GM19240 (cell line): ENCODE results near the gene MFF.
A peak's percentile ranks its signal among the peaks of the same experiment; 100 is the strongest.
"Not testable (repeated sequence)": the region's sequence is repeated elsewhere in the genome, so short reads cannot be mapped to it uniquely, and the experiment has no call there.

Experiments used
- DNase-seq: peaks from one replicate; pipeline ENCODE4 v3.0.0; 2011; ENCODE audit warnings: low spot score; ENCODE audit not compliant: insufficient read length

MFF gene

DNA sequence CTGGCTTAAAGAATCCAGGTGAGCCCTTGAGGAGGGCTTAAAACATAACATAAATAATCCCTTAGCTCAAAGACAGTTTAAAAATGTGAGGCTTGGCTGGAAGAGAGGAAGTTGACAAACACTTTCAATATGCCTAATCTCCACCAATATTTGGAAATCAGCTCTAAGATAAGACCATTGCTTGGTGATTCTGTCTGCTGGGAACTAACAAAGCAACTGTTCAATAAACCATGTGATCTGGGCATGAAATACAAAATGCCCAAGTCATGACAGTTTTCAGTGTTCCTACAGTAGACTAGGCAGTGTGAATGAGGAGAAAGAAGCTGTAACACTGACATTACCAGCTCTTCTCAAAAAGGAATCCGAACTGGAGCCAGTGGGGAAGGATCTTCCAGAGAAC lies 10.7 kb downstream of the MFF start:
- DNase-seq, result no peak

DNA sequence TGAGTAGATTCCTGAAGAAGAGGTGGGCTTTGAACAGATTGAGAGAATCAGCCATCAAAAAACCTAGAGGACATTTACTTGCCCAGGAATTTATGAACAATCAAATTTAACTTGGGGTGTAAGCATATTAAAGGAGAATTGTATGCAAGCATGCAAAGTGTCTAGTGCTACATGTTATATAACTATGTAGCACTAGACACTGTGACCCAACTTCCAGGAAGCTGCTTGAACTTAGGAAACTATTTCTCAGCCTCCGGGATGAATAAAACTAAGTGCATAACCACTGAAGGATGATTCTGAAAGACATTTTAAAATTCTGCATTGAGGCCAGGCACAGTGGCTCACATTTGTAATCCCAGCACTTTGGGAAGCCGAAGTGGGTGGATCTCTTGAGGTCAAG lies 12.4 kb downstream of the MFF start:
- DNase-seq, result no peak

DNA sequence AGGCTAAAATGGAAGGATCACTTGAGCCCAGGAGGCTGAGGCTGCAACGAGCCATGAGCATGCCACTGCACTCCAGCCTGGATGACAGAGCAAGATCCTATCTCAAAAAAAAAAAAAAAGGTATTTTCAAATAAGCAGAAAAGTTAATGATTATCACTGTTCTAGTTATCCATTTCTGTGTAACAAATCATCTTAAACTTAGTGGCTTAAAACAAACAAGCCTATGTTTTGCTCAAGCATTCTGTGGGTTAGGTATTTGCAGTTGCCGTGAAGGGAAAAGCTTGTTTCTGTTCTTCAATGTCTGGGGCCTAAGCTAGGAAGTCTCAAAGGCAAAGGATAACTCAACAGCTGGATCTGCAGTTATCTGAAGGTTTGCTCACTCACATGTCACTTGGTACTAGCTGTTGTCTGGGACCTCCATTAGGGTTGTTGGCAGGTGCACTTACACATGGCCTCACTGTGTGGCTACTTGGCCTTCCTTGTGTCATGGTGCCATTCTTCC lies 14.1 kb downstream of the MFF start:
- DNase-seq, result no peak

DNA sequence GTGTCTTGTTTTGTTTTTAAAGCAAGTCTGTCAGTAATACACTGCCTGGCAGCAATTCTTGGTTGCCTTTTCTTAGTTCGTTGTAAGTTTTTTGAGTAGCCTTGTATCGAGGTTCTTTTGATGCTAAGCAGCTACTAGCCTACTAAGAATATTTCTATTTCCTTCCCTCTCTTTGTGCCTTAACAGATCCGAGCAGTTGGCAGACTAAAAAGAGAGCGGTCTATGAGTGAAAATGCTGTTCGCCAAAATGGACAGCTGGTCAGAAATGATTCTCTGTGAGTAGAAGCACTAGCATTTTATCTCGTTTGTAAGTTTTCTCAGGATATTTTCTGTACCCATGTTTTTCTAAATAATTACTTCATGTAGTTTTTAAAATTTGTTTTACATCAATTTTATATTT lies 15.1 kb downstream of the MFF start:
- DNase-seq, result no peak

DNA sequence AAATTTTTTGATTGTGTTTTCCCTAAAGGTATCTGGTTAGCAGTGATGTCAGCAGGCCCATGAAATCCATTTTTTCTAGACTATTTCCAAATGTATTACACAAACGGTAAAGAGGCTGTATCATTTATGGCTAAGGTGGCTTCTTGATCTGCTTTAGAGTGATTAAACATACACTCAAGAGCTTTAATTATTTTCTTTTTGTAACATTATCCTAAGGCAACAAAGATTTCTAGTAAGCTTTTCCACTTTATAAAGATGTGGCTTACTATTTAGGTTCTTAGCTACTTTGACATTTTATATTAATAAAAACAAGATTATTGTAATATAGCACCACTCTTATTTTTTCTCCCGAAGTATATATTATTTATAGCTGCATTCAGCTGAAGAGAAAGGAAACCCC lies 16.5 kb downstream of the MFF start:
- no peak for DNase-seq

DNA sequence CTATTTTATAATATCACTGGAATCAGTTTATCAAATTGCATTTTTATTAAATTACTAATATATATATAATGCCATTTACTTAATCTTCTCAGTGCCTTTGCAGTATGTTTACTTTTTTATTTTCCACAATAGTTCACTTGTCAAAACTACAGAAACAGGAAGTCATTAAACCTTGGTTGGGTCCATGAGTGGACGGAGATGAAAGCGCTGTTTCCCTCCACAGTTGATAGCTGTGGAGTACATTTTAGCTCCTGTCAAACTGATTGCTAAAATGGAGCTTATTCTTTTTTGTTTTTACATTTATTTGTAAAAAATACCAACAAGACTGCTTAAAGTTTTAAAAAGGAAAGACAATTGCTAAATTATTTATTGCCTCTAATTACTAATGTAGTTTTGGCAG lies 19.2 kb downstream of the MFF start:
- no peak for DNase-seq

DNA sequence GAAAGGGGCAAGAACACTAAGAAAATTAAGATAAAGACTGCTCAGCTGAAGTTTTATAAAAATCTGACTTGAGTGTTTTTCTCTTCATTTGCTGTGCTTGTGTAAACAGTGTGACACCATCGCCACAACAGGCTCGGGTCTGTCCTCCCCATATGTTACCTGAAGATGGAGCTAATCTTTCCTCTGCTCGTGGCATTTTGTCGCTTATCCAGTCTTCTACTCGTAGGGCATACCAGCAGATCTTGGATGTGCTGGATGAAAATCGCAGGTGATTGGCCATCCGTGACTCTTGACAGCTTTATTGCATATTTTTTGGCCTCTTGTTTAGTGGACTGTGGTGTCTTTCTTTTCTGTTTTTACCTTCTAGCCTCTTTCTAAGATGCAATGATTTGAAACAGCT lies 22.1 kb downstream of the MFF start:
- DNase-seq, result no peak

DNA sequence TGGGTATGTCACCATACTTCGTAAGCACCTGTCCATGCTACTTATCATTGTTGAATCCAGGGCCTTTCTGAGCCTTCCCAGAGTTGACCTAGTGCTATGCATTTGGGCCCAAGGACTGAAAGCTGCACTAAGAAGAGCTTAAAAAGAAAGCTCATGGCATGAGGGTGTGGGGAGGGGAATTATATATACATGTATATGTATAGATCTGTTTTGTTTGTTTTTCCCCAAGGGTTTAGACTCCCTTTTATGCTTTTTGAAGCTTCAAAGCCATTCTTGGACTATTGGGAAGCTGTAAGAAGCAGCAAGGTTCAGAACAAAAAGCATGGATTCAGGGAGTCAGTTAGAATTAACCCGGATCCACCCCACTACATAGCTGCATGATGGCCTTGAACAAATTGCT lies 23.3 kb downstream of the MFF start:
- DNase-seq, result no peak

DNA sequence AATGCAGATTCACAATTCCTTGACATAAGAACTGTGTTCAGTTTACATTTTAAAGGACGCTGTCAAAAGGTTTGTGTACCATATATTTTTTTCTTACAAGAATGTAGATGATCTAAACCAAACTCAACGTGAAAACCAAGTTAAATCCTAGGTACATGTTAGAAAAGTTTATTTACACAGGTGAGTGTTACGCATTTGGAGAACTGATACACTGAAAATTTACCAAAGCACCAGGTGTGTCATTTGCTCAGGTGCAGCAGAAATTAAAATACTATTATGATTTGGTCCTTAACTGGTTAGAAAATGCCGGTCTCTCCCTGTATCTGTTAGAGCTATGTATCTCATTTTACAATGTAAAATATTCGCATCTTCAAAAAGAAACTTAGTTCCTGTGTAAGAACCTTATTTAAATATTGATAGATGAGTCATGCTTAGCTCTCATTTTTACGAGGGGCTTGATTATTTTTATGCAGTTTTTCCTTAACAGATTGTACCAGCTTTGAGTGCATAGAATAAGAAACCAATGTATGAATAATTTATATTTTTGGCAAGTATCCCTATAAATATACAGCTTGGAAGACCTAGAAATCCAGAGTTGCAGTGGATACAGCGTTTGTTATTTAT lies 25.1 kb downstream of the MFF start:
- DNase-seq, result no peak

DNA sequence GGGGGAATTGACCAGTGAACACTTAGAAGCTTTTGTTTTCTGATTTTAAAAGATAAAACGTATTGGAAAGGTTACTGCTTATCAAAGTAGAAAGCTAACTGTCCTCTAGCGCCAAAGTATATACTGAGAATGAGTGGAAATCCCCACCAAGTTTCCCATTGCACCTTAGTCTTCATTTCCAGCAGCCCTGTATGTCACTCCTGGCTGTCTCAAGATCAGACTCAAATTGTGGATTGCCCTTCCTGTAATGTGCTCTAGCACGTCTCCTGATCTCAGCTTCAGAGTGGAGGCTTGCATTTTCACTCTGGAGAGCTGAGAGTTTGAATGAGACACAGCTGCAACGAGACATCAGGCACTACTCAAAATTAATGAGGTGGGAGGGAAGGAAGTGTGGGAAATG lies 26.6 kb downstream of the MFF start:
- peak; percentile 1 for DNase-seq

DNA sequence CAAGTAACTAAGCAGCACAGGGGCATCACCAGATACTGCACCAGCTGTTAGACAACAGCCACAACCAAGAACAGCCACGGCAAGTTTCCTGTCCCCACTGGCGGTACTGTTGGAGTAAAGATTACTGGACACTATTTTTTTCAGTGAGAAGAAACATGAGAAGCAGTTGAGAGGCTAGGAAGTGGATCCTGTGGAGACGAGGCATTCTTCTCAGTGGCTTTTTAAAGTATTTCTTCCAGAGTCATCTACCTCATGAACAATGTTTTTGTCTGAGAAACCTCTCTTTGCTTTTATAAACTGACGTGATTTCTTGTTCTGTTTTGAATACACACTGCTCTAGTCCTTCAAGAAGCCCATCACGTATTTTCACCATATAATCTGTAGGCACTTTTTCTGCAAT lies 35.3 kb downstream of the MFF start:
- DNase-seq, result no peak

DNA sequence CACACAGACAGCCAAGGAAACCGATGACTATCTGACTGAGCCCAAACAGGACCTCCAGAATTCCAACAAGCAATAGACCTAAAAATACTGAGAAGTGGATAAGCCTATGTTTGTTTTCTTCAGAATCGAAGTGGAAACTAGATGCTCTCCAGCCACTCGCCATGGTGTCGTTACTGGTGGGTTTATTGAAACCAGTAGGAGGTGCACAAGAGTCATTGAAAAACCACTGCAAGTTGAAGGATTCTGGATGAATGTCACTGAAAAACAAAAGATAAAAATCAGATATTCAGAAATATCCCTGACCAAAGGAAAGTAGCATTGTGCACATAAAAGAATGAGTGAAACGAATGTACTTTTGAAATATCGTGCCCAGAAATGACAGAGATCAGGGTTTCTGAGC lies 38.7 kb downstream of the MFF start:
- DNase-seq, result no peak

DNA sequence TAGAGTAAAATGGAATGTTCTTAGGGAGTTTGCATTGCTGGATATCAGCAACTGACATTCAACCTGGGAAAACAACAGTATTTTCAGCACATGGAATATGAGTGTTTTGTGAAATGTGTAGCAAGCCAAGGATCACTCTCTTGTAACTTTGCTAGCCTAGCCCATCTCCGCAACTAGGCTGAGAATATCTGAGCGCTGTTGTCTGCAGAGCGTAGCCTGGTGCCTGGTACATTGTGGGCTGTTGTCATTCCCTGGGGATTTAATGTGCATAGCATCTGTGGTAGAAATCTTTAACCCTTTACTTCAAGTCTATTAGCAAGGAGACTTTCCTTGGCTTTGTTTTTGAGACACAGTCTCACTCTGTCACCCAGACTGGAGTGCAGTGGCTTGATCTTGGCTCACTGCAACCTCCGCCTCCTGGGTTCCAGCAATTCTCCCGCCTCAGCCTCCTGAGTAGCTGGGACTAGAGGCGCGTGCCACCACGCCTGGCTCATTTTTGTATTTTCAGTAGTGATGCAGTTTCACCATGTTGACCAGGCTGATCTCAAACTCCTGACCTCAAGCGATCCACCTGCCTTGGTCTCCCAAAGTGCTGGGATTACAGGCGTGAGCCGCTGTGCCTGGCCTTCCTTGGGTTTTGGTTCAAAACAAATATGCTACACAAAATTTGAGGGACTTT lies 39.7 kb downstream of the MFF start:
- DNase-seq, result not testable (repeated sequence)

DNA sequence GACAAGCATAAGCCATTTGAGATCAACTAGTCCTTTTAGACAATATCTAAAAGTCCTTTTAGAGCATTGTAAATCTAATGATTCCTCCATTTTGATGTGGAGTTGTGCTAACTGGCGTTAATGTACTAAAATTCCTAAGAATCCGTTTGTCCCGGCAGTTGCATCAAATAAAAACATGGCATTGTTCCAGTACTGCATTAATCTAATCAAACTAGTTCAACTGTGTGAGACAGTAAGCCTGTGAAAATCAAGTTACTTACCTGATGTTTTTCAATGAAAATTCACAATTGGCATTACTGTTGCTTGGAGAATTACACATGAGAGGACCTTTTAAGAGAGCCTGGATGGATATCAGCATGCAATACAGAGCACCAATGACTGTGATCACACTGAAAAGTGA lies 40.8 kb downstream of the MFF start:
- no peak for DNase-seq

DNA sequence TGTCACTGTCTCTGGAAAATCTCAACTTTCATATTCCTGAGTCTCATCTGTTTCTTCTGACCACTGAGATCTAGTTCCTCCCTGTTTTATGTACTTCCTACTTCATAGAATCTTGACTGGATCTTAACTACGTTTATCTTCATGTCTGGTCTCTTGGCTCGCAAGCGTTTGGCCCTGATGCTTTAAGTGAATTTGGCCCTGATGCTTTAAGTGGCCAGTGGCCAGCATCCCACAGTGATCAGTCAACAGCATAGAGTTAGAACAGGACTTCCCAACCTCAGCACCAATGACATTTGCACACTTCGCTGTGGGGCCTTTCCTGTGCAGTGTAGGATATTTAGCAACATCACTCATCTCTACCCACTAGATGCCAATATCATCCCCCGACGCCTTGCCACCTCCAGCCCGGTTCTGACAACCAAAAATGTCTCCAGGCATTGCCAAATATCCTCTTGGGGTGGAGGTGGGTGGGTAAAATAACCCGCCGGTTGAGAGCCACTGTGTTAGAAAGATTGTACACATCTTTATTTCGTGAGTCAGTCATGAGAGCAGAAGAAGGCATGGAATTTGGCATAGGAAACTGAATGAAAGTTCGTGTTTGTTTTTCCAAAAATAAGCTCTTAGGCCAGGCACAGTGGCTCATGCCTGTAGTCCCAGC lies 41.8 kb downstream of the MFF start:
- no peak for DNase-seq

DNA sequence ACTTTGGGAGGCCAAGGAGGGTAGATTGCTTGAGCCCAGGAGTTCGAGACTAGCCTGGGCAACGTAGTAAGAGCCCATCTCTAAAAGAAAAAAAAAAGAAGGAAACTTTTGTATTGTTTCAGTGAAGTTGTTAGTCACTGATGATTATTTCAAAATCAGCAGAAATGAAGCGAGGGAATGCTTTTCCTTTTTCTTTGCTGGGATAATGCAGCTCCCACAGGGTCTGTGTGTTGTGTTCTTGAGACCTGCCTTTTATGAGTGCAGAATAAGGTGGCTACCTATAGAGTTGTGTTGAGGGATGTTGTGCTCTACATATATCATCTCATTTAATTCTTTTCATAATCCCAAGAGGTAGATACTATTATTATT lies 42.4 kb downstream of the MFF start:
- no peak for DNase-seq

DNA sequence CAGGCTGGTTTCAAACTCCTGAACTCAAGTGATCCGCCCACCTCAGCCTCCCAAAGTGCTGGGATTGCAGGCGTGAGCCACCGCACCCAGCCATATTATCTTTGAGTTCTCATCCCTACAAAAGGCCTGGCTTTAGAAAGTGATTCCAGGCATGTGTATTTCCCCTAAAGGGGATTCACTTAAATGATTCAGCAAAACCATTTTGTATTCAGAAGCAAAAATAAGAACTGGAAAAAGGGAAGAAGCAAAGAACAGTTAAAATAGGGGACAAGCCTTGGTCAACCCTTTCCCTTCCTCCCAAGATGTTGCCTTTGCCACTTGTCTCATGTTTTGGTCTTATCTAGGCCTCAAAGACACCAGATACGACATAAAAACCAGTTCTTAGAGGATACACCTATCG lies 43.5 kb downstream of the MFF start:
- DNase-seq, result no peak

DNA sequence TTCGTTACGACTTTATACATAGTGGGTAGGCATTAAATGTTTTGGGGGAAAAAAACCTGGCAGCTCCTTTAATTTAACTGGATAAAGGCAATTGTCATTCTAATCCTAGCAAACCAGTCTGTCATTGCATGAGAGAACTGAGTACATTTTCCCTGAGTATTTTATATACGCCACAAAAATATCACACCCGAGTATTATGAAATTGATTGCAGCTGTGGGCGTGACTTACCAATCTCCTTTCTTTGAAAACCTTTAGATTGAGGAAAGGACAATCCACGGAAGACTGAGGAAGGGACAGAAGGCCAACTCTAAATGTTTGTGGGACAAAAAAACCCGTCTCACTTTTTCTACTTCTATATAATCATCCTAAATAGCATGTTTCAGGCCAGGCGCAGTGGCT lies 45.0 kb downstream of the MFF start:
- DNase-seq, result no peak

DNA sequence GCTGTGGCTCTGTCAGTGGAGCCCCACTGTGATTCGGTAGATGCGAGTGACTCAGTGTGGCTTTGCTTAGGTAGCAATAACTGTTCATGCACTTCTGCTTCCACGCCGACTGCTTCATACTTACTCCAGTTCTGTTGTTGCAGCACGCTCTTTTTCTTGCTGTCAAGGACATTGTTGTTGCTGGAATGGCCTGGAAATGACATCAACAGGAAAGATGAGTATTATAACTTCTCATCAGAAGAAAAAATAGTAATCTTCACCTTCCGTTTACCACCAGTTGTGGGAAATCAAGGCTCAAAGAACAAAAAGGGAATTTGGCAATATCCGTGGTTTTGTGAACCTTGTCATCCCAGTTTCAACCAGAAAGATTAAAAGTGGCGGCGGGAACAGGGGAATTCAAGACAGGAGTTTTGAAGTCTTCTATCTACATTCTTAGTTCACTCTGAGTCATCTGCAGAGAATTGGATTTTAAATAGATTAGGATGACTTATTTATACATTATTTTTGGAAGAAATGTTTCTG lies 45.8 kb downstream of the MFF start:
- no peak for DNase-seq

DNA sequence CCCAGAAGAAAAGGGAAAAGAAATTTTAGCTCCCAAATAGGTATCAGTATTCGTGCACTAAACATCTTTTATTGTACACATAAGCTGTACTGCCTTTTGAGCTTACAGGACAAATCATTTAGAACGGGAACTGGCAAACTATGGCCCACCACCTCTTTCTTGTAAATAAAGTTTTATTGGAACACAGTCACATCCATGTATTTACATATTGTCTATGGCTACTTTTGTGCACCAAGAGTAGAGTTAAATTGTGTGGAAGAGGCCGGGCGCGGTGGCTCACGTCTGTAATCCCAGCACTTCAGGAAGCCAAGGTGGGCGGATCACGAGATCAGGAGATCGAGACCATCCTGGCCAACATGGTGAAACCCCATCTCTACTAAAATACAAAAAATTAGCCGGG lies 48.3 kb downstream of the MFF start:
- no peak for DNase-seq

DNA sequence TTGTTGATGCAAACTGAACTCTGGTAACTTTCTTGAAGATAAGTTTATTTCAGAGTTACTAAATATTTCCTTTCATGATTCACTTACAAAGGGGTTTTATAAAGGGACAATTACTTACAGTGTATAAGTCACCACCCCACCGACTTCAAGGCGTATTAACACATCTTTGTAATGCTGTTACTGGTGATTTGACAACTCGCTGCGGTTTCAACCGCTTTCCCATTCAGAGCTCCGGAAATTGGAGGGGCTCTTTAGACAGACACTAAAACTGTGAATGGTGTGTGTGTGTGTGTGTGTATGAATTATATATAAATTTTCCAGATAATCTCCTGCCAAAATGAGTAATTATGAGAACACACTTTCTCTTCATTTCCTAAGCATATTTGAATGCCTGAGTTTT lies 49.1 kb downstream of the MFF start:
- DNase-seq, result no peak

DNA sequence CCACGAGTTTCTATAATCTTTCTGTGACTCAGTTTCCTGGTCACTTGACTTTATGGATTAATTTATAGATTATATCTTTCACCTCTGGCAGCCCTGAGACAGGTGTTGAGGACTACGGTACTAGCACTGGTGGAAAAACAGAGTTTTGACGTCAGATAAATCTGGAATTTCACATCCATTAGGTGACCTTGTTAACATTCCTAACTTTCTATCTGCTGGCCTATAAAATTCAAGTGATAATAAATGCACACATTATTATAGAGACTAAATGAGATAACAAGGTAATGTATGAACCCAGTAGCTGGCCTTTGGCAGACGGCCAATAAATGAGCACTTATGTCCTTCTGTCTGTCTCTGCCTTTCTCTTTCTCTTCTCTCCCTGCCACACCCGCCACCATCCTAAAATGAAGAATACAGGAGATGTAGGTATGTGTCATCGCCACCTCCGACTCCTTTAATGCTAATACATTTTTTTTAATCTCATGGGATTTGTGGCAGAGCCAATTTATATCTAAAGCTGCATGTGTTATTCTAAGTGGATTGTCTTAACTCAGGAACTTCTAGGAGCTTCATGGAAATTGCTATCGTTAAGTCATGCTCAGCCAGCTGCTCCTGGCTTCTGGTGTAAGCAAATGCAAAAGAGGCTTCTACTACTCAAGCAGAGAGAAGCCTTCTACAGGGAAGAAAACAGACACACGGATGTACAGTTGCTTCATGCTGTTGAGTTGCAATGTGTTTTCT lies 51.8 kb downstream of the MFF start:
- DNase-seq, result no peak
